Activated T-helper 2 cell treated with anti-CD3 and anti-CD28 coated beads, Interferon-gamma antibody, Interleukin-2, Interleukin-4, amounts not matched to agents 10 μg/mL and 5 μg/mL and 100 μg/mL, durations not matched to agents 14 hours and 24 hours and 36 hours (primary cell): ENCODE measurements around the gene NUFIP2. TPM values are rescaled to one million over a fixed set of nuclear protein-coding genes. Genes with fewer than 3 reads are reported as not detected.
A peak's percentile ranks its signal among the peaks of the same experiment; 100 is the strongest.
"Not testable (repeated sequence)": the region's sequence is repeated elsewhere in the genome, so short reads cannot be mapped to it uniquely, and the experiment has no call there.

Source experiments
- DNase-seq: peaks from one replicate; pipeline ENCODE4 v3.0.0; 2021; ENCODE audit warnings: low spot score
- H3K27ac Mint-ChIP-seq: one replicate; pipeline ENCODE4 v1.8.0; 2021; ENCODE audit warnings: mixed read lengths
- H3K27me3 Mint-ChIP-seq: one replicate; pipeline ENCODE4 v1.8.0; 2021; ENCODE audit warnings: low read depth, mixed read lengths
- H3K36me3 Mint-ChIP-seq: one replicate; pipeline ENCODE4 v1.8.0; 2021; ENCODE audit warnings: low read depth, mixed read lengths
- H3K4me1 Mint-ChIP-seq: one replicate; pipeline ENCODE4 v1.8.0; 2021; ENCODE audit warnings: low read depth, mixed read lengths
- H3K4me3 Mint-ChIP-seq: one replicate; pipeline ENCODE4 v1.8.0; 2021; ENCODE audit warnings: low read depth, mild to moderate bottlenecking, moderate library complexity, mixed read lengths
- H3K9me3 Mint-ChIP-seq: one replicate; pipeline ENCODE4 v1.8.0; 2021; ENCODE audit warnings: mixed read lengths
- intact Hi-C: fragments of 100-400 bp; cut with micrococcal nuclease; formaldehyde crosslinking; loops from one replicate; pipeline ENCODE4 v1.15.1; 2023
- total RNA-seq: library from RNA; stranded (reverse); gene quantifications from 2 replicates; pipeline ENCODE4 v1.2.3, GENCODE V29; 2022

Gene NUFIP2
- total RNA-seq, 1 donor from 2014 or later, result 85.7 TPM

GRCh38 chr17:29294580-29294900, 592 bp upstream of the NUFIP2 start:
- peaks cover 19% of the 10 kb centered on the region for H3K4me1 Mint-ChIP-seq
- H3K27ac Mint-ChIP-seq, result peak overlapping the region; percentile 99
- H3K4me3 Mint-ChIP-seq, result peak overlapping the region; percentile 99
- peaks cover 27% of the 10 kb centered on the region for H3K36me3 Mint-ChIP-seq
- no peak for DNase-seq
- H3K9me3 Mint-ChIP-seq, result no peaks in the 10 kb centered on the region
- intact Hi-C loops, result loop anchor here (1.0 to 5.0 kb wide), 3 partner anchors 98 to 342 kb away; partner anchors contain the start of genes ABHD15, TAOK1 and TP53I13
- no peaks in the 10 kb centered on the region for H3K27me3 Mint-ChIP-seq

GRCh38 chr17:29292992-29293889, 707 bp downstream of the NUFIP2 start:
- DNase-seq, result peak; percentile 55
- H3K4me1 Mint-ChIP-seq, result peaks cover 22% of the 10 kb centered on the region
- H3K9me3 Mint-ChIP-seq, result no peaks in the 10 kb centered on the region
- intact Hi-C loops, result loop anchor here (2.0 to 5.0 kb wide), 3 partner anchors 99 to 274 kb away; partner anchors contain the start of genes ABHD15, TAOK1 and TP53I13
- peak overlapping the region; percentile 99 for H3K27ac Mint-ChIP-seq
- H3K36me3 Mint-ChIP-seq, result peaks cover 40% of the 10 kb centered on the region
- peak overlapping the region; percentile 99 for H3K4me3 Mint-ChIP-seq
- H3K27me3 Mint-ChIP-seq, result no peaks in the 10 kb centered on the region

- peaks cover 49% of the 10 kb centered on the region for H3K36me3 Mint-ChIP-seq
- peaks cover 28% of the 10 kb centered on the region for H3K4me1 Mint-ChIP-seq
- H3K27ac Mint-ChIP-seq, result peak overlapping the region; percentile 87
- no peaks in the 10 kb centered on the region for H3K9me3 Mint-ChIP-seq
- H3K27me3 Mint-ChIP-seq, result no peaks in the 10 kb centered on the region
- peak; percentile 40 for DNase-seq
- intact Hi-C loops, result loop anchor here (2.0 to 5.0 kb wide), 3 partner anchors 100 to 275 kb away; partner anchors contain the start of genes ABHD15, TAOK1 and TP53I13
- H3K4me3 Mint-ChIP-seq, result peak overlapping the region; percentile 99
These were observed 1.6 kb downstream of the NUFIP2 start for GRCh38 chr17:29292071-29292991.

GRCh38 chr17:29291163-29291752, 2.7 kb downstream of the NUFIP2 start:
- intact Hi-C loops, result loop anchor here (2.0 to 5.0 kb wide), 4 partner anchors 28 to 276 kb away; partner anchors contain the start of genes ABHD15, TAOK1 and TP53I13
- H3K4me1 Mint-ChIP-seq, result peaks cover 37% of the 10 kb centered on the region
- no peaks in the 10 kb centered on the region for H3K9me3 Mint-ChIP-seq
- no peaks in the 10 kb centered on the region for H3K27me3 Mint-ChIP-seq
- peak overlapping the region; percentile 87 for H3K27ac Mint-ChIP-seq
- peaks cover 59% of the 10 kb centered on the region for H3K36me3 Mint-ChIP-seq
- H3K4me3 Mint-ChIP-seq, result peak overlapping the region; percentile 86
- no peak for DNase-seq

GRCh38 chr17:29289852-29290251, 4.1 kb downstream of the NUFIP2 start:
- no peaks in the 10 kb centered on the region for H3K27me3 Mint-ChIP-seq
- no peaks in the 10 kb centered on the region for H3K9me3 Mint-ChIP-seq

GRCh38 chr17:29283961-29284360, 10.0 kb downstream of the NUFIP2 start:
- intact Hi-C loops, result no loop called here
- DNase-seq, result no peak
- Mint-ChIP-seq H3K4me3 (no peak overlapping the region), H3K27me3 (no peaks in the 10 kb centered on the region), H3K9me3 (peaks cover 24% of the 10 kb centered on the region), H3K36me3 (peaks cover 95% of the 10 kb centered on the region), H3K27ac (no peak overlapping the region), H3K4me1 (peaks cover 23% of the 10 kb centered on the region)

More at GRCh38 chr17:29289852-29290251, 4.1 kb downstream of the NUFIP2 start:
- Mint-ChIP-seq H3K4me1 (peaks cover 32% of the 10 kb centered on the region), H3K36me3 (peaks cover 74% of the 10 kb centered on the region), H3K27ac (no peak overlapping the region), H3K4me3 (peak overlapping the region; percentile 37)
- intact Hi-C loops, result loop anchor here (2.0 to 5.0 kb wide), 4 partner anchors 27 to 277 kb away; partner anchors contain the start of genes ABHD15, TAOK1 and TP53I13
- no peak for DNase-seq

GRCh38 chr17:29283496-29283895, 10.5 kb downstream of the NUFIP2 start:
- Mint-ChIP-seq H3K4me1 (peaks cover 23% of the 10 kb centered on the region), H3K27me3 (no peaks in the 10 kb centered on the region), H3K9me3 (peaks cover 28% of the 10 kb centered on the region), H3K4me3 (no peak overlapping the region), H3K36me3 (peaks cover 95% of the 10 kb centered on the region), H3K27ac (no peak overlapping the region)
- DNase-seq, result no peak
- intact Hi-C loops, result no loop called here

GRCh38 chr17:29279397-29280070, 14.4 kb downstream of the NUFIP2 start:
- H3K4me1 Mint-ChIP-seq, result peaks cover 25% of the 10 kb centered on the region

GRCh38 chr17:29278692-29279091, 15.3 kb downstream of the NUFIP2 start:
- H3K27me3 Mint-ChIP-seq, result no peaks in the 10 kb centered on the region
- H3K36me3 Mint-ChIP-seq, result peaks cover 97% of the 10 kb centered on the region
- H3K9me3 Mint-ChIP-seq, result peaks cover 34% of the 10 kb centered on the region
- intact Hi-C loops, result no loop called here
- no peak overlapping the region for H3K4me3 Mint-ChIP-seq
- H3K4me1 Mint-ChIP-seq, result peaks cover 27% of the 10 kb centered on the region
- no peak for DNase-seq
- H3K27ac Mint-ChIP-seq, result no peak overlapping the region

More at GRCh38 chr17:29279397-29280070, 14.4 kb downstream of the NUFIP2 start:
- intact Hi-C loops, result no loop called here
- Mint-ChIP-seq H3K27ac (no peak overlapping the region), H3K36me3 (peaks cover 94% of the 10 kb centered on the region), H3K27me3 (no peaks in the 10 kb centered on the region), H3K4me3 (no peak overlapping the region), H3K9me3 (peaks cover 34% of the 10 kb centered on the region)
- no peak for DNase-seq

GRCh38 chr17:29273924-29274323, 20.0 kb downstream of the NUFIP2 start:
- Mint-ChIP-seq H3K27me3 (no peaks in the 10 kb centered on the region), H3K4me3 (no peak overlapping the region), H3K27ac (no peak overlapping the region), H3K4me1 (peaks cover 26% of the 10 kb centered on the region), H3K9me3 (peaks cover 9% of the 10 kb centered on the region), H3K36me3 (peaks cover 81% of the 10 kb centered on the region)
- DNase-seq, result no peak
- intact Hi-C loops, result no loop called here

- DNase-seq, H3K27me3 Mint-ChIP-seq, H3K27ac Mint-ChIP-seq, intact Hi-C loops, H3K4me3 Mint-ChIP-seq, H3K9me3 Mint-ChIP-seq: not testable (repeated sequence)
- peaks cover 20% of the 10 kb centered on the region for H3K4me1 Mint-ChIP-seq
- H3K36me3 Mint-ChIP-seq, result peaks cover 76% of the 10 kb centered on the region
These were observed 22.0 kb downstream of the NUFIP2 start for GRCh38 chr17:29271980-29272379.
